SU-DHL-6 (cell line): ENCODE results near the gene CLSTN2.

Source experiments
- H2AFZ ChIP-seq: fragments of 200-600 bp; sonication (generic); 2 replicates; pipeline ENCODE4 v1.6.1; 2014; ENCODE audit warnings: low read depth, mild to moderate bottlenecking, moderate library complexity, mixed read lengths, antibody characterized with exemption, low read length; ENCODE audit not compliant: severe bottlenecking
- H3F3A ChIP-seq: fragments of 200-600 bp; shearing (Covaris generic); 2 replicates; pipeline ENCODE4 v1.6.0; 2016; ENCODE audit warnings: antibody characterized with exemption, mild to moderate bottlenecking; ENCODE audit not compliant: insufficient read depth
- H3K27ac ChIP-seq: fragments of 200-600 bp; sonication (generic); 2 replicates; pipeline ENCODE4 v1.5.1; 2016; ENCODE audit warnings: low read depth, mild to moderate bottlenecking, low read length, moderate library complexity, mixed read lengths
- H3K27me3 ChIP-seq: fragments of 200-600 bp; sonication (generic), shearing (Covaris generic); 2 replicates; pipeline ENCODE4 v1.6.0; 2014; ENCODE audit warnings: mild to moderate bottlenecking, low read length
- H3K36me3 ChIP-seq: fragments of 200-600 bp; sonication (generic); 2 replicates; pipeline ENCODE4 v1.6.1; 2014; ENCODE audit warnings: mild to moderate bottlenecking, low read length, mixed read lengths
- H3K4me2 ChIP-seq: fragments of 300-600, 200-600 bp; shearing (Covaris generic), sonication (generic); 2 replicates; pipeline ENCODE4 v1.6.0; 2014; ENCODE audit warnings: low read length, low read depth, mild to moderate bottlenecking; ENCODE audit not compliant: poor library complexity, severe bottlenecking
- H3K4me3 ChIP-seq: fragments of 200-600 bp; sonication (generic); 2 replicates; pipeline ENCODE4 v1.5.1; 2014; ENCODE audit warnings: antibody characterized with exemption, low read length, mild to moderate bottlenecking, mixed read lengths; ENCODE audit not compliant: insufficient read depth, poor library complexity, severe bottlenecking
- H3K79me2 ChIP-seq: fragments of 200-600 bp; sonication (generic); 2 replicates; pipeline ENCODE4 v1.6.1; 2014; ENCODE audit warnings: mild to moderate bottlenecking, low read length, moderate library complexity; ENCODE audit not compliant: insufficient read depth
- H3K9ac ChIP-seq: fragments of 200-600 bp; sonication (generic); 2 replicates; pipeline ENCODE4 v1.7.0; 2014; ENCODE audit warnings: mild to moderate bottlenecking, low read length
- H3K9me2 ChIP-seq: fragments of 200-600 bp; sonication (generic); replicated peaks from 2 replicates; pipeline ENCODE4 v1.6.1; 2014; ENCODE audit warnings: low read length; ENCODE audit not compliant: insufficient read depth
- H3K9me3 ChIP-seq: fragments of 200-600 bp; sonication (generic); 2 replicates; pipeline ENCODE4 v1.6.1; 2014; ENCODE audit warnings: low read length, mixed read lengths; ENCODE audit not compliant: insufficient read depth
- H4K20me1 ChIP-seq: fragments of 200-600 bp; sonication (generic); 2 replicates; pipeline ENCODE4 v1.6.1; 2014; ENCODE audit warnings: low read depth, mild to moderate bottlenecking, antibody characterized with exemption, low read length, moderate library complexity, mixed read lengths
- EZH2phosphoT487 ChIP-seq: fragments of 200-600 bp; sonication (generic), shearing (Covaris generic); conservative IDR thresholded peaks from 2 replicates; pipeline ENCODE4 v1.6.1; 2018; ENCODE audit warnings: mild to moderate bottlenecking, antibody characterized with exemption, low read length, moderate library complexity, mixed read lengths
- TF ChIP-seq, protein P1 (sequence below): fragments of 200-600 bp; sonication (generic); IDR thresholded peaks from one replicate; pipeline ENCODE4 v1.5.1; 2017; ENCODE audit warnings: antibody characterized with exemption, mild to moderate bottlenecking, low read length, moderate library complexity; ENCODE audit not compliant: insufficient read depth, poor library complexity, severe bottlenecking

CLSTN2 gene

DNA sequence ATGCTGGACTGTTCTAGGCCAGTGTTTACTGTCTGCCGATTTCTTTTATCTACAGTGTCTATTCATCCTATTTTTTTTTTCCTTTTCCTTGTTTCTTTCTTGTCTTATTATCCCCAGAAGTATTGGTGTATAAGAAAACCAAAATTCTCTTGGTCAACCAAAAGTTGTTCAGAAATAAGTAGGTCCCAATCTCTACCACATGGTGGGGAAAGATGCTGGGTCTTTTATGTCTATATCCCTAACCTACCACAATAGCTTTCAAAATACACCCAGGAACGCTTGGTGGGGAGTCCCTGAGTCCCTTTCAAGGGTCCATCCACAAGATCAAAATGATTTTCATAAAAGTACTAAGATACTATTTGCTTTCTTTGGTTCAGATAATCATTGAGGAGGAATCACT, 225.6 kb downstream of the CLSTN2 start:
- no peaks in the 10 kb centered on the region for H4K20me1 ChIP-seq
- H3K9me3 ChIP-seq: no peaks in the 10 kb centered on the region
- H3K27ac ChIP-seq: no peak overlapping the region
- H3K36me3 ChIP-seq: no peaks in the 10 kb centered on the region
- no peak overlapping the region for H3K9ac ChIP-seq
- no peak overlapping the region for H2AFZ ChIP-seq
- no peak for TF ChIP-seq EZH2phosphoT487
- TF ChIP-seq, protein P1, sequence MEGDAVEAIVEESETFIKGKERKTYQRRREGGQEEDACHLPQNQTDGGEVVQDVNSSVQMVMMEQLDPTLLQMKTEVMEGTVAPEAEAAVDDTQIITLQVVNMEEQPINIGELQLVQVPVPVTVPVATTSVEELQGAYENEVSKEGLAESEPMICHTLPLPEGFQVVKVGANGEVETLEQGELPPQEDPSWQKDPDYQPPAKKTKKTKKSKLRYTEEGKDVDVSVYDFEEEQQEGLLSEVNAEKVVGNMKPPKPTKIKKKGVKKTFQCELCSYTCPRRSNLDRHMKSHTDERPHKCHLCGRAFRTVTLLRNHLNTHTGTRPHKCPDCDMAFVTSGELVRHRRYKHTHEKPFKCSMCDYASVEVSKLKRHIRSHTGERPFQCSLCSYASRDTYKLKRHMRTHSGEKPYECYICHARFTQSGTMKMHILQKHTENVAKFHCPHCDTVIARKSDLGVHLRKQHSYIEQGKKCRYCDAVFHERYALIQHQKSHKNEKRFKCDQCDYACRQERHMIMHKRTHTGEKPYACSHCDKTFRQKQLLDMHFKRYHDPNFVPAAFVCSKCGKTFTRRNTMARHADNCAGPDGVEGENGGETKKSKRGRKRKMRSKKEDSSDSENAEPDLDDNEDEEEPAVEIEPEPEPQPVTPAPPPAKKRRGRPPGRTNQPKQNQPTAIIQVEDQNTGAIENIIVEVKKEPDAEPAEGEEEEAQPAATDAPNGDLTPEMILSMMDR: no peak
- H3K79me2 ChIP-seq: no peaks in the 10 kb centered on the region
- H3K4me3 ChIP-seq: no peak overlapping the region
- no peaks in the 10 kb centered on the region for H3F3A ChIP-seq
- no peaks in the 10 kb centered on the region for H3K27me3 ChIP-seq
- H3K9me2 ChIP-seq: no peaks in the 10 kb centered on the region
- no peak overlapping the region for H3K4me2 ChIP-seq

DNA sequence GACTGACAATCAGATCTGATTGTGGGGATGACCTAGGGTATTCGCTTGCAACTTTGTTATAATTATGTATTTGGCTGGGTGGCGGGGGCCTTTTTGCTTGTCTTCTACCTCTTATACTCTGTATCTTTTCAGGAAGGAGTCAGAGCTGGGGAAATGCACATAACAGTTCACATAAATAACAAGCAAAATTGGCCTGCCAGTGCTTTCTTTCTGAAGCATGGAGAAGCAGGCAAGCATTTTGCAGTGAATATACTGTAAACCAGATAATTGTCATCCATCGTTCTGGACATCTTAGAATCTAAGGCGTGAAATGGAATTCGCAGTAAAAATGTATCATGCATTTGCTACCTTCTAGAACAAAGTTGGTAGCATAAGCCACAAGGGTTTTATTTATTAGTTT, 227.6 kb downstream of the CLSTN2 start:
- H3K9ac ChIP-seq: no peak overlapping the region
- no peaks in the 10 kb centered on the region for H3K27me3 ChIP-seq
- TF ChIP-seq, protein P1: no peak
- no peak for TF ChIP-seq EZH2phosphoT487

DNA sequence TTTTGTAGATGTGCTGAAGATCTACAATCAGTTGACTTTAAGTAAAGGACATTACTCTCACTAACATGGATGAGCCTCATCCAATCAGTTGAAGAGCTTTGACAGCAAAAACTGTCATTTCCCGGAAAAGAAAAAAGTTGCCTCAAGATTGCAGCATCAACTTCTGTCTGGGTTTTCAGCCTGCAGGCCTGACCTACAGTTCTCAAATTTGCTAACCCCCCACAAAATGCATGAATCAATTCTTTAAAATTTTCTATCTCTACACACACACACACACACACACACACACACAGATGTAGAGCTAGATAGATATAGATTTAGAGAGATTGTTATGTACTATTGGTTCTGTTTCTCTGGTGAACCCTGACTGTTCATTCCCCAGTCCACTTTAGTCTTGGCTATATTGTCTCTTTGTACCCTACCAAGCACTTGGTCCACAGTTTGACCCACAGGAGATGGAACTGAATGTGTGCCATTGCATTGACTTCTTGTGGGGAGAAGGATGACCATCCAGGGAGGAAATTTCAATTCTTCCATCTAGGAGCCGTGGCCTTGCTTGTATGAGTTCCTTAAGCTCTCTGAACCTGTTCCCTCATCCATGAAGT, 228.3 kb downstream of the CLSTN2 start:
- H3K9me2 ChIP-seq: no peaks in the 10 kb centered on the region
- no peak overlapping the region for H2AFZ ChIP-seq
- H3K79me2 ChIP-seq: no peaks in the 10 kb centered on the region
- no peak overlapping the region for H3K9ac ChIP-seq
- no peaks in the 10 kb centered on the region for H3K36me3 ChIP-seq
- no peaks in the 10 kb centered on the region for H3F3A ChIP-seq
- TF ChIP-seq, protein P1: no peak
- TF ChIP-seq EZH2phosphoT487: no peak
- H3K9me3 ChIP-seq: no peaks in the 10 kb centered on the region
- H3K4me2 ChIP-seq: no peak overlapping the region
- no peaks in the 10 kb centered on the region for H3K27me3 ChIP-seq
- no peaks in the 10 kb centered on the region for H4K20me1 ChIP-seq
- H3K4me3 ChIP-seq: no peak overlapping the region
- no peak overlapping the region for H3K27ac ChIP-seq

More for the DNA sequence above, 227.6 kb downstream of the CLSTN2 start:
- H3K36me3 ChIP-seq: no peaks in the 10 kb centered on the region
- H3K4me2 ChIP-seq: no peak overlapping the region
- no peak overlapping the region for H3K27ac ChIP-seq
- no peak overlapping the region for H3K4me3 ChIP-seq
- no peaks in the 10 kb centered on the region for H3K79me2 ChIP-seq
- no peaks in the 10 kb centered on the region for H4K20me1 ChIP-seq
- H3K9me2 ChIP-seq: no peaks in the 10 kb centered on the region
- H3F3A ChIP-seq: no peaks in the 10 kb centered on the region
- no peaks in the 10 kb centered on the region for H3K9me3 ChIP-seq
- H2AFZ ChIP-seq: no peak overlapping the region
